ENCODE data around the gene FAM107B.

FAM107B gene

DNA sequence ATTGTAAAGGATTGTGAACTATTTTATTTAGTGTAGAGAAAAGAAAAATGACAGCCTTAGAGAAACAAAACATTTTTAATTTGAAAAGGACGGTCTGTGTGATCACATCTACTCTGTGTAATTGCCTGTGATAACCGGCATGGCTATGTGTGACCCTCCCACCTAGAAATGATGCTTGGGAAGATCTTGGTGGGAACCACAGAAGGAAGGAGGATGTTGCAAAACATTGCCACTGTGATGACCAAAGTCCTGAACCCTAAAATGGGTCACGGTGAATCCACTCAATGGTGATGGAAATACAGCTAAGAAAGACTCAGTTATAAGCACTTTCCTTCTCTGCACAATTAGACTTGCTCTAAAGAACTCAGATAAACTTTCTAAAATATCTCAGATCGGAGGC lies 222.7 kb downstream of the FAM107B start:
- Histone ChIP-seq H3K9me3 (ENCODE audit: control insufficient read depth, insufficient read depth, low read depth, low read length) (no peaks in the 10 kb centered on the region), H3K4me1 (ENCODE audit: control insufficient read depth, insufficient read depth, low read length) (peaks cover 9% of the 10 kb centered on the region), H3K27ac (ENCODE audit: extremely low read depth, low read depth, low read length) (no peak overlapping the region), H3K4me3 (ENCODE audit: low read depth, low read length) (no peak overlapping the region), H3K36me3 (ENCODE audit: control insufficient read depth in 2 of 2, insufficient read depth in 1 of 2, low read length in 2 of 2) (no peaks in the 10 kb centered on the region)
- POLR2A ChIA-PET: interaction anchor here (0.5 to 1.2 kb wide), 2 partner anchors 101 to 160 kb away, joined by 3 to 4 read pairs; no protein-coding TSS in a partner anchor
- TF ChIP-seq ZNF707 (tag by site-specific recombination; IDR thresholded peaks at IDR 0.05) (no peak), KLF10 (tag by site-specific recombination; IDR thresholded peaks at IDR 0.05) (no peak)
- CTCF ChIA-PET: interaction anchor here (0.6 to 1.4 kb wide), 3 partner anchors 15 to 270 kb away, joined by 3 to 5 read pairs (median 3); no protein-coding TSS in a partner anchor

DNA sequence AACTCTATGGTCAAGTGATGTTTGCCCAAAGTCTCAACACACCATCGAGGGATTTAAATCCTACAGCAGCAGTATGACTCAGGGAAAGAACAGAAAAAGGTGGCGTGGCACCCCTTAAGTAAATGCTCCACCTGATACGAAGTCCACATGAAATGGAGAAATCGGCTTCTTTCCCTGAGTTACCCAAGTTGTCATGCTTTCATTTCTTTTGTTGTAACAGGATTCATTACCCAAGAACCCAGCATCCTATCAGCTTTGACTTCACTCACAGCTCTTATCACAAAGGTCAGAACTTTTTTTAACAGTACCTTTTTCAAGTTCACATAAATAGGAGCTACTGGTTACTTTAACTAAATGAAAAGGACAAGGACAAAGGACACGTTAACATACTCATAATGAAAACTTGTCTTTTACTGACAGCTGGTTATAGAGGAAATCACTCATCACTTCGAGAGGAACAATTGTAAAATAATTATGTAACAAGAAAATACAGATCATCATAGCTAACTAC lies 224.2 kb downstream of the FAM107B start:
- Histone ChIP-seq H3K36me3 (ENCODE audit: control insufficient read depth in 2 of 2, insufficient read depth in 1 of 2, low read length in 2 of 2) (no peaks in the 10 kb centered on the region), H3K27ac (ENCODE audit: extremely low read depth, low read depth, low read length) (no peak overlapping the region), H3K9me3 (ENCODE audit: control insufficient read depth, insufficient read depth, low read depth, low read length) (no peaks in the 10 kb centered on the region), H3K4me1 (ENCODE audit: control insufficient read depth, insufficient read depth, low read length) (peaks cover 9% of the 10 kb centered on the region), H3K4me3 (ENCODE audit: low read depth, low read length) (no peak overlapping the region)
- ChIA-PET CTCF (interaction anchor here (0.6 to 1.9 kb wide), 2 partner anchors 13 to 807 kb away, joined by 4 to 7 read pairs; no protein-coding TSS in a partner anchor), POLR2A (no interaction called here)
- TF ChIP-seq ZNF433 (tag by site-specific recombination; IDR thresholded peaks at IDR 0.05; ENCODE audit: low read depth) (no peak), ZNF16 (tag by site-specific recombination; IDR thresholded peaks at IDR 0.05; ENCODE audit: low read depth) (no peak), ZNF335 (tag by site-specific recombination; conservative IDR thresholded peaks at IDR 0.05) (no peak)
- TF ChIP-seq, protein P1, sequence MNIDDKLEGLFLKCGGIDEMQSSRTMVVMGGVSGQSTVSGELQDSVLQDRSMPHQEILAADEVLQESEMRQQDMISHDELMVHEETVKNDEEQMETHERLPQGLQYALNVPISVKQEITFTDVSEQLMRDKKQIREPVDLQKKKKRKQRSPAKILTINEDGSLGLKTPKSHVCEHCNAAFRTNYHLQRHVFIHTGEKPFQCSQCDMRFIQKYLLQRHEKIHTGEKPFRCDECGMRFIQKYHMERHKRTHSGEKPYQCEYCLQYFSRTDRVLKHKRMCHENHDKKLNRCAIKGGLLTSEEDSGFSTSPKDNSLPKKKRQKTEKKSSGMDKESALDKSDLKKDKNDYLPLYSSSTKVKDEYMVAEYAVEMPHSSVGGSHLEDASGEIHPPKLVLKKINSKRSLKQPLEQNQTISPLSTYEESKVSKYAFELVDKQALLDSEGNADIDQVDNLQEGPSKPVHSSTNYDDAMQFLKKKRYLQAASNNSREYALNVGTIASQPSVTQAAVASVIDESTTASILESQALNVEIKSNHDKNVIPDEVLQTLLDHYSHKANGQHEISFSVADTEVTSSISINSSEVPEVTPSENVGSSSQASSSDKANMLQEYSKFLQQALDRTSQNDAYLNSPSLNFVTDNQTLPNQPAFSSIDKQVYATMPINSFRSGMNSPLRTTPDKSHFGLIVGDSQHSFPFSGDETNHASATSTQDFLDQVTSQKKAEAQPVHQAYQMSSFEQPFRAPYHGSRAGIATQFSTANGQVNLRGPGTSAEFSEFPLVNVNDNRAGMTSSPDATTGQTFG (tag by site-specific recombination; IDR thresholded peaks at IDR 0.05; ENCODE audit: borderline replicate concordance): no peak

DNA sequence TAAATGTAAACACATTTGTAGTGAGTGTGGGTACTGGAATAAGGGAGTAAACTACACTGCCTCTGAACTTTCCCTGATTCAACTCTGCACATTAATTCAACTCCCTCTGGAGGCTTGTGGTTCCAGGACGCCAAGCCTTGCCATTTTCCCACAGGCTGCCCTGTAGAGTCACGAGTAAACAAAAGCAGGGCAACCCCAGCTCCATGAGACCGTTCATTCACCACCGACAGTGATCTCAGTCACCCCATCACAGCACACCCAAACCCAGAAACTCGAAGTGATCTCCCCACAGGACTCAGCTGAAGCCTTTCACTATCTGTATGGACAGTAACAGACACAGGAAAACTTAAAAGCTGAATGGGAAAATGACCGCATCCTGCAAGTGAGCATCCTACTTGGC lies 225.2 kb downstream of the FAM107B start:
- Histone ChIP-seq H3K9me3 (ENCODE audit: control insufficient read depth, insufficient read depth, low read depth, low read length) (no peaks in the 10 kb centered on the region), H3K36me3 (ENCODE audit: control insufficient read depth in 2 of 2, insufficient read depth in 1 of 2, low read length in 2 of 2) (no peaks in the 10 kb centered on the region), H3K4me3 (ENCODE audit: low read depth, low read length) (no peak overlapping the region), H3K27ac (ENCODE audit: extremely low read depth, low read depth, low read length) (no peak overlapping the region), H3K4me1 (ENCODE audit: control insufficient read depth, insufficient read depth, low read length) (peaks cover 9% of the 10 kb centered on the region)
- TF ChIP-seq ZNF561 (tag by site-specific recombination; IDR thresholded peaks at IDR 0.05; ENCODE audit: borderline replicate concordance): no peak
- TF ChIP-seq GLI4 (tag by site-specific recombination; IDR thresholded peaks at IDR 0.05): no peak
- POLR2A ChIA-PET: no interaction called here
- CTCF ChIA-PET: interaction anchor here (1.9 kb wide), 1 partner anchor 12 kb away, joined by 7 read pairs; no protein-coding TSS in a partner anchor

DNA sequence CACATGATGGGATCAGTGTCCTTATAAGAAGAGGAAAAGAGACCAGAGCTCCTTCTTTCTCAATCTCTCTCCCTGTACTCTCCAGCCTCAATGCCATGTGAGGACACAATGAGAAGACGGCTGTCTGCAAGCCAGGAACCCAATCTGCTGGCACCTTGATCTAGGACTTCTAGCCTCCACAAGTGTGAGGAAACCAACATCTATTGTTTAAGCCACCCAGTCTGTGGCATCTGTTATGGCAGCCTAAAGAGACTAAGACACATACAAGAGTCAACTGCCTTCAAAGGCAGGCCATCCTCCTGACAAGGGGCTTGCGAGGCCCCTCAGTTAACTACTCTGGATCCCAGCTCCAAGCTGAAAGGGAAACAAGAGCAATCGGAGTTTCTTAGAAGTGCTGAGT lies 225.7 kb downstream of the FAM107B start:
- H3K4me3 ChIP-seq (ENCODE audit: low read depth, low read length): no peak overlapping the region
- no peaks in the 10 kb centered on the region for H3K9me3 ChIP-seq (ENCODE audit: control insufficient read depth, insufficient read depth, low read depth, low read length)
- H3K4me1 ChIP-seq (ENCODE audit: control insufficient read depth, insufficient read depth, low read length): peaks cover 3% of the 10 kb centered on the region; the same call in 1 of the 2 replicates
- TF ChIP-seq ZNF302 (tag by site-specific recombination; IDR thresholded peaks at IDR 0.05; ENCODE audit: low read depth) (no peak), ZNF529 (tag by site-specific recombination; IDR thresholded peaks at IDR 0.05; ENCODE audit: insufficient replicate concordance) (no peak), ZNF335 (tag by site-specific recombination; conservative IDR thresholded peaks at IDR 0.05) (no peak)
- CTCF ChIA-PET: interaction anchor here (0.7 kb wide), 1 partner anchor 239 kb away, joined by 3 read pairs; no protein-coding TSS in a partner anchor
- POLR2A ChIA-PET: interaction anchor here (1.3 kb wide), 1 partner anchor 11 kb away, joined by 3 read pairs; no protein-coding TSS in a partner anchor
- H3K36me3 ChIP-seq (ENCODE audit: control insufficient read depth in 2 of 2, insufficient read depth in 1 of 2, low read length in 2 of 2): no peaks in the 10 kb centered on the region
- no peak overlapping the region for H3K27ac ChIP-seq (ENCODE audit: extremely low read depth, low read depth, low read length)

DNA sequence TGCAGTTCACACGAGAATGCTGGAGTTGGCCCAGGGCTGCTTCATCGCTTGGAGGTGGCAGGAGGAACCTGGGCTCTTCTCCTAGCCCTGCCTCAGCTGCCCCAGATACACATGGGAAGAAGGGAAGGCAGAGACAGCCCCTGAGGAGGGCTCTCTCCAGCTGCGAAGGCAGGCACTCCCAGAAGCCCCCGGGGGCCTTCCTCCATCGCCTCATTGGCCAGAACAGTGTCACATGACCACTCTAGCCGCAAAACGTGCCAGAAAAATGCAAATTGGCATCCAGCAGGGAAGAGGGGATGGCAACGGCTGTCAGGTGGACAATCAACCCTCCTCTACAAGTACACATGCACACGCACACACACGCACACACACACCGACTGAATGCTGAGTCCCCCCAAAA lies 226.2 kb downstream of the FAM107B start:
- CTCF ChIA-PET: interaction anchor here (0.7 kb wide), 1 partner anchor 239 kb away, joined by 3 read pairs; no protein-coding TSS in a partner anchor
- TF ChIP-seq ZNF416 (tag by site-specific recombination; IDR thresholded peaks at IDR 0.05): no peak
- TF ChIP-seq OVOL3 (tag by site-specific recombination; IDR thresholded peaks at IDR 0.05): no peak
- TF ChIP-seq, protein P2, sequence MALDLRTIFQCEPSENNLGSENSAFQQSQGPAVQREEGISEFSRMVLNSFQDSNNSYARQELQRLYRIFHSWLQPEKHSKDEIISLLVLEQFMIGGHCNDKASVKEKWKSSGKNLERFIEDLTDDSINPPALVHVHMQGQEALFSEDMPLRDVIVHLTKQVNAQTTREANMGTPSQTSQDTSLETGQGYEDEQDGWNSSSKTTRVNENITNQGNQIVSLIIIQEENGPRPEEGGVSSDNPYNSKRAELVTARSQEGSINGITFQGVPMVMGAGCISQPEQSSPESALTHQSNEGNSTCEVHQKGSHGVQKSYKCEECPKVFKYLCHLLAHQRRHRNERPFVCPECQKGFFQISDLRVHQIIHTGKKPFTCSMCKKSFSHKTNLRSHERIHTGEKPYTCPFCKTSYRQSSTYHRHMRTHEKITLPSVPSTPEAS (tag by site-specific recombination; IDR thresholded peaks at IDR 0.05): 0 out of 2 replicates have a peak, but pooled peaks have one; percentile 26
- TF ChIP-seq, protein P3, sequence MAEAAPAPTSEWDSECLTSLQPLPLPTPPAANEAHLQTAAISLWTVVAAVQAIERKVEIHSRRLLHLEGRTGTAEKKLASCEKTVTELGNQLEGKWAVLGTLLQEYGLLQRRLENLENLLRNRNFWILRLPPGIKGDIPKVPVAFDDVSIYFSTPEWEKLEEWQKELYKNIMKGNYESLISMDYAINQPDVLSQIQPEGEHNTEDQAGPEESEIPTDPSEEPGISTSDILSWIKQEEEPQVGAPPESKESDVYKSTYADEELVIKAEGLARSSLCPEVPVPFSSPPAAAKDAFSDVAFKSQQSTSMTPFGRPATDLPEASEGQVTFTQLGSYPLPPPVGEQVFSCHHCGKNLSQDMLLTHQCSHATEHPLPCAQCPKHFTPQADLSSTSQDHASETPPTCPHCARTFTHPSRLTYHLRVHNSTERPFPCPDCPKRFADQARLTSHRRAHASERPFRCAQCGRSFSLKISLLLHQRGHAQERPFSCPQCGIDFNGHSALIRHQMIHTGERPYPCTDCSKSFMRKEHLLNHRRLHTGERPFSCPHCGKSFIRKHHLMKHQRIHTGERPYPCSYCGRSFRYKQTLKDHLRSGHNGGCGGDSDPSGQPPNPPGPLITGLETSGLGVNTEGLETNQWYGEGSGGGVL (tag by site-specific recombination; IDR thresholded peaks at IDR 0.05): no peak
- no peaks in the 10 kb centered on the region for H3K4me1 ChIP-seq (ENCODE audit: control insufficient read depth, insufficient read depth, low read length)
- H3K9me3 ChIP-seq (ENCODE audit: control insufficient read depth, insufficient read depth, low read depth, low read length): no peaks in the 10 kb centered on the region
- POLR2A ChIA-PET: interaction anchor here (1.3 kb wide), 1 partner anchor 11 kb away, joined by 3 read pairs; no protein-coding TSS in a partner anchor
- H3K4me3 ChIP-seq (ENCODE audit: low read depth, low read length): no peak overlapping the region
- H3K36me3 ChIP-seq (ENCODE audit: control insufficient read depth in 2 of 2, insufficient read depth in 1 of 2, low read length in 2 of 2): no peaks in the 10 kb centered on the region
- no peak overlapping the region for H3K27ac ChIP-seq (ENCODE audit: extremely low read depth, low read depth, low read length)

Measured in HEK293 (cell line).